ENCODE data around the gene YJEFN3.

The YJEFN3 gene

GRCh38 chr19:19495614-19496603 is 32.8 kb upstream of the YJEFN3 start:
- no peak for DNase-seq (ENCODE audit: extremely low read depth in 1 of 2, low read depth in 1 of 2)

- DNase-seq (ENCODE audit: extremely low read depth in 1 of 2, low read depth in 1 of 2): no peak
Measured at GRCh38 chr19:19498255-19498991, 30.3 kb upstream of the YJEFN3 start.

GRCh38 chr19:19499272-19499995 is 29.3 kb upstream of the YJEFN3 start:
- DNase-seq (ENCODE audit: extremely low read depth in 1 of 2, low read depth in 1 of 2): no peak

- DNase-seq (ENCODE audit: extremely low read depth in 1 of 2, low read depth in 1 of 2): no peak
Measured at GRCh38 chr19:19500975-19501644, 27.6 kb upstream of the YJEFN3 start.

GRCh38 chr19:19501798-19502197 is 26.9 kb upstream of the YJEFN3 start:
- no peak for DNase-seq (ENCODE audit: extremely low read depth in 1 of 2, low read depth in 1 of 2)

GRCh38 chr19:19502281-19502680 is 26.4 kb upstream of the YJEFN3 start:
- DNase-seq (ENCODE audit: extremely low read depth in 1 of 2, low read depth in 1 of 2): no peak

GRCh38 chr19:19502808-19503602 is 25.7 kb upstream of the YJEFN3 start:
- DNase-seq (ENCODE audit: extremely low read depth in 1 of 2, low read depth in 1 of 2): no peak

- DNase-seq (ENCODE audit: extremely low read depth in 1 of 2, low read depth in 1 of 2): no peak
Measured at GRCh38 chr19:19504754-19505668, 23.7 kb upstream of the YJEFN3 start.

- DNase-seq (ENCODE audit: extremely low read depth in 1 of 2, low read depth in 1 of 2): no peak
Measured at GRCh38 chr19:19505669-19506326, 22.9 kb upstream of the YJEFN3 start.

- DNase-seq (ENCODE audit: extremely low read depth in 1 of 2, low read depth in 1 of 2): no peak
Measured at GRCh38 chr19:19506592-19506991, 22.1 kb upstream of the YJEFN3 start.

- DNase-seq (ENCODE audit: extremely low read depth in 1 of 2, low read depth in 1 of 2): no peak
Measured at GRCh38 chr19:19507354-19507753, 21.4 kb upstream of the YJEFN3 start.

GRCh38 chr19:19508217-19508616 is 20.5 kb upstream of the YJEFN3 start:
- no peak for DNase-seq (ENCODE audit: extremely low read depth in 1 of 2, low read depth in 1 of 2)

GRCh38 chr19:19510432-19510831 is 18.3 kb upstream of the YJEFN3 start:
- no peak for DNase-seq (ENCODE audit: extremely low read depth in 1 of 2, low read depth in 1 of 2)

- DNase-seq (ENCODE audit: extremely low read depth in 1 of 2, low read depth in 1 of 2): no peak
Measured at GRCh38 chr19:19513682-19514081, 15.0 kb upstream of the YJEFN3 start.

GRCh38 chr19:19514215-19514657 is 14.5 kb upstream of the YJEFN3 start:
- no peak for DNase-seq (ENCODE audit: extremely low read depth in 1 of 2, low read depth in 1 of 2)

- no peak for DNase-seq (ENCODE audit: extremely low read depth in 1 of 2, low read depth in 1 of 2)
Measured at GRCh38 chr19:19514881-19515641, 13.7 kb upstream of the YJEFN3 start, which contains the start of gene TSSK6. Gene TSSK6 (minus strand): TSS chr19:19515548. CDS start chr19:19515427, 121 bp downstream.

Measured in stimulated activated CD8-positive, alpha-beta memory T cell treated with anti-CD3 and anti-CD28 coated beads, Interleukin-7, amount 100 ng/mL, for 48 hours (primary cell).